ENCODE measurements around the gene SF3B2.

Gene SF3B2

DNA sequence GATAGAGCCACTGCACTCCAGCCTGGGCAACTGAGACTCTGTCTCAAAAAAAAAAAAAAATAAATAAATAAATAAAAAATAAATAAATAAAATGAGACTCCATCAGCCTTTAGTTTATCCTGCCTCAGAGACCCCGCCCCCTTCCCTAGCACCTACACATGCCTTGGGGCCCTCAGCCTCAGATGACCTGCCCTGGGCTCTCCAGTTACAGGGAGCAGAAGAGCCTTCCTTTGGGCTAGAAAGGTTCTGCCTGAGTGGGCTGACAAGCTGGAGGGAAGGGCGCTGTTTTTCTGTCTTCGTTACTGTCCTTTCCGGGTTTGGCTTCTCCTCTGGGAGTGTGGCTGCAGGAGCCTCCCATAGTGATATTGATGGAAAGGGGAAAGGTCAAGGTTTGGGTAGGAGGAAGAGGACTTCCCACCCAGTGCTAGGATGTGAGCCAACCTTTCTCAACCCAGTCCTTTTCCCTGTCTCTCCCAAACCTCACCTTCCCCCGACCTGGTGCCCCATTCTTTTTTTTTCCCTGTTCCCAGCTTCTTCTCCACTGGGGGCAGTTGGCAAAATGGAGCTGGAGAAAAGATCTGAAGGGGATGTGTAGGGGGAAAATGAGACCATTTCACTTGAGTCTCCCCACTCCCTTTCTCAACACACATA lies 1.5 kb upstream of the SF3B2 start:
- no peak for FAIRE-seq

DNA sequence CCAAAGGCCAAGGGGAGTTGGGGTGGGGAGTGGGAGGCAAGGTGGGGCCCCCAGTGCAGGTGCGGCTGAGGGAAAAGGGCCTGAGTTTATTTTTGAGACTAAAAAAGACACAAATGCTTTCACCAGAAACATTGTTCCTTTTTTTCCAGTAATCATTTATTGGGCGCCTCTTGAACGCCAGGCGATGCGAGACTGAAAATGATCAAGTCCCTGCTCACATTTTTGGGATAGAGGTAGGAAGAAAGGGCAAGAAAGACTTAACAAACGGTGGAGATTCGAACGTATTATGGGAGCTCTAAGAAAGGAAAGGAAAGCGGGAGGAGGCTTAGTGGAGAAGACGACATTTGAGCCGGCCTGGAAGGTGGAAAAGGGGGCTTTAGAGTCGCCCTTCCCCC lies 796 bp upstream of the SF3B2 start:
- no peak for FAIRE-seq

GRCh38 chr11:66052664-66052982 lies 459 bp downstream of the SF3B2 start:
- no peak for FAIRE-seq

DNA sequence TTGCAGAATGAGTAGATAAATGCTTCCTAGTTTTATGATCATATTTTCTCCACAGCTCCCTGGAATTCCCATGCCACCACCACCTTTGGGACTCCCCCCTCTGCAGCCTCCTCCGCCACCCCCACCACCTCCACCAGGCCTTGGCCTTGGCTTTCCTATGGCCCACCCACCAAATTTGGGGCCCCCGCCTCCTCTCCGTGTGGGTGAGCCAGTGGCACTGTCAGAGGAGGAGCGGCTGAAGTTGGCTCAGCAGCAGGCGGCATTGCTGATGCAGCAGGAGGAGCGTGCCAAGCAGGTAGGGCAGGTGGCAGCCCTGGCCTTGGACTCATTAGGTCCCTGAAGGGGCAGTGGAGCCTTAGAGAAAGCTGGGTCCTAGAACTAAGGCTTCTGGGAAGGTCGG lies 2.9 kb downstream of the SF3B2 start:
- FAIRE-seq: no peak

DNA sequence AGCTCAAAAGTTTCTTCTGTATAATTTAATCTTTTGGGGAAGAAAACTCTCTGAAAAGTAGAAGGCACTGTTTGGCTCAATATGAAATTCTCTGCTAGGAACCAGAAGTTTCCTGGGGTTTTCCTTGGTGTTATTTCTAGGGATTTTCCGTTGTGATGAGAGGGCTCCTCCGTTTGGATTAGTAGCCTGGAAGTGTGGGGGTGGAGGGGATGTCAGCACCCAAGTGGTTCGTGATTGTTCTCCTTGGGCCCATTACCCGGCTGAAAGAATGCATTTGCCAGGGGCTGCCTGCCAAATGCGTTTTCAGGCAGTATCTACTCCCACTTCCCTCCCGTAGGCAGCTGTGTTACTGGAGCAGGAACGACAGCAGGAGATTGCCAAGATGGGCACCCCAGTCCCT lies 4.3 kb downstream of the SF3B2 start:
- no peak for FAIRE-seq

DNA sequence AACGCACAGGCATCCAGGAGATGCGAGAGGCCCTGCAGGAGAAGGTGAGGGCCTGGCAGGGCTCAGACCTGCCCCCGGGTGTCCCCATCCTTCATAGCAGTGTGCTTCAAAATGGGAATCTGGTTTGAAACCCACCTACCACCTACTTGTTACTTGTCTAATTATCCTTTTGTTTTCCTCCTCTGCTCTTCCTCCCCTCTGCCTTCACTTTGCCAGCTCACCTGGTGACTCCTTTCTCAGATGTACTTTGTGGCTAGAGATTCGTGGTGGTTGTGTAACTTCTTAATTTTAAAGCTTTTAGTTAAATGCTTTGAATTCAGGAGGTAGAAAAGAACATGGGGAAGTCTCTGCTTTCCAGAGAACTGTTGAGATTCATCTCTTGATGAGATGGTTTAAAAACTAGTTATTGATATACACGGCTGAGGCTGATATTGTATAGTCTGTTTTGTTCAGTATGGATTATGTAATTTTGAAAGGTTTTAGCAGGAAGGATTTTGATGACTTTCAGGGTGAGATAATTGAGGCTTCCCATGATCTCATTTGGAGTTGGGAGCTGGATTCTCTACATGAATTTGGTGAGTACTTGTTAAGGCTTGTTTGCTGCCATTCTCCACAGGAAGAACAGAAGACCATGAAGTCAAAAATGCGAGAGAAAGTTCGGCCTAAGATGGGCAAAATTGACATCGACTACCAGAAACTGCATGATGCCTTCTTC lies 8.0 kb downstream of the SF3B2 start:
- no peak for FAIRE-seq

GRCh38 chr11:66061268-66061667 lies 9.1 kb downstream of the SF3B2 start:
- no peak for FAIRE-seq

DNA sequence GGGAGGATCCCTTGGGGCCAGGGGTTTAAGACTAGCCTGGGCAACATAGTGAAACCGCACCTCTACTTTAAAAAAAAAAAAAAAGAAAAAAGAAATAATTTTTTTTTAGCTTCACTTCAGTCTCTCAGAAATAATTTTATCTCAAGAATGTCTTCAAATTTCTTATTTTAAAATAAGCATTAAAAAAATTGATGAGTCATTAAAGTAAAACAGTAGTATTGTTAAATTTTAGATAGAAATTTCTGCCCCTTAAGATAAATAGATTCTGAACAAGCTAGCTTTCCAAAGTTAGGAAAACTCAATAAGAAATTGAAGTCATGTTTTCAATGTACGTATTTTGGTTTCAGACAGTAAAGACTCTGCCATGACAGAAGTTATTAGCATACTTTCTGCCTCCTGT lies 10.2 kb downstream of the SF3B2 start:
- no peak for FAIRE-seq

DNA sequence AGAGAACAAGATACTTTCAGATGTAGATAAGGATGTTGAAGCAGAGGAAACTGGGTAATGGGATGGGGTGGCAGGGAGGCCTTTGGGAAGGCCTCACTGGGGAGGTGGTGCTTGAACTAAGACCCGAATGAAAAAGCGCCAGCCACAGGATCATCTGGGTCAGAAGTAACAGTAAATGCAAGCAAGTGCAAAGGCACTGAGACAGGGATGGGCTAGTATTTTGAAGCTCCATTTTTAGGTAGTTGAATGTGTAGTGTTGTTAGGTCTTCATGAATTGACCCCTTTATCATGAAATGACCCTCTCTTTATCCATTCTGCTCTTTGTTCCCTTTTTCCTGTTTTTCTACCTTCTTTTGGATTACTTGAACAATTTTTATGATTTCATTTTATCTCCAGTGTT lies 11.7 kb downstream of the SF3B2 start:
- no peak for FAIRE-seq

GRCh38 chr11:66064571-66064970 lies 12.4 kb downstream of the SF3B2 start:
- FAIRE-seq: no peak

- FAIRE-seq: no peak
Observed at GRCh38 chr11:66066751-66067150, 14.6 kb downstream of the SF3B2 start.

DNA sequence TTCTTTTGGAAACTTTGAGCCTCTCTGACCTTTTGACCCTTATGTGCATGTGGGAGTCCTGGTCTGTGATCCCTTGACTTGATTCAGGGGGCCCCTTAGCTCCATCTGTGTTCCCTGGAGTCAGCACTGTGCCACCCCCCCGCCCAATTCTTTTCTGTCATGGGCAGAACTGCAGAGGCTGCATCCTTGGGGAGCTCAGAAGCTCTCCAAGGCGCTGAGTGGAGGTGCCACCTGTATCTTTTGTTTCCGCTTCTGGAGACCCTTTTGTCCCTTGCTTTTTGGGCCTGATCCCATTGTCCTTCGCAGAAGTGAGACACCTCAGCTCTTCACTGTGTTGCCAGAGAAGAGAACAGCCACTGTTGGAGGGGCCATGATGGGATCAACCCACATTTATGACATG lies 15.5 kb downstream of the SF3B2 start:
- FAIRE-seq: no peak

- no peak for FAIRE-seq
Observed at GRCh38 chr11:66068154-66068821, 16.1 kb downstream of the SF3B2 start.

GRCh38 chr11:66068923-66069714 lies 17.0 kb downstream of the SF3B2 start:
- no peak for FAIRE-seq

DNA sequence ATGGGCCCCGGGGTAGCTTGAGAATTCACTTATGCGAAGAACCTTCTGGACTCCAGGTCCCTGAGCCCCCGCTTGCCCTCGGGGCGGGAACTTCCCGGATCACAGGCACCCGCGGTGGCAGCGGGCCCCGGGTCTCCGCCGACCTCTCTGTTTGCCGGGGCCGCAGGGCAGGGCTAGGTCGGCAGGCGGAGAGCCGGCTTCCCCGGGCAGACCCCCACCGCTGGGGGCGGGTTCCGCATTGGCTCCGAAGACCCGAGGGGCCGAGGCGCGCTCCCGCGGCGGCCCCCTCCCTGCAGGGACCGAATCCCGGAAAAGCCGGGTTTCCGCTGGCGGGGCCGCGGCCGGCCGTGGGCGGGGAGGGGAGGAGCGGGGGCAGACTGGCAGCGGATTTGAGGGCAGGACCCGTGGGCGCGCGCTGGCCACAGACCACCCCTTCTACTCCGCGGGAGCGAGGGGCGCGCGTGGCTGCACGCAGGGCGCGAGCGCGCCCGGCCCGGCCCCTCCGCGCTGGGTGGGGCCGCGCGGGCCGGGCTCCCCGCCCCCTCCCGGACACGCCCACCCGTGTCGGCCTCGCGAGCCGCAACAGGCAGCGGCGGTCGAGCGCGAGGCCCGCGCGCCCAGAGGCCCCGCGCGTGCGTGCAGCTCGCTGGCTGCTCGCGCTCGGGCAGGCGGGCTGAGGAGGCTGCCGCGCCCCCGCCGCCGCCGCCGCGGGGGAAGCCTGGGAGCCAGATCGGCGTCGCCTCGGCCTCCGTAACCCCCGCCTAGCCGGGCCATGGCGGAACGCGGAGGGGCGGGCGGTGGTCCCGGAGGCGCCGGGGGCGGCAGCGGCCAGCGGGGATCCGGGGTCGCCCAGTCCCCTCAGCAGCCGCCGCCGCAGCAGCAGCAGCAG lies 17.8 kb downstream of the SF3B2 start, which contains the start of gene PACS1:
Gene PACS1 (plus strand): TSS at position 558 of the 889 bp plus-strand sequence. CDS start 215 bp downstream, at position 773.
- FAIRE-seq: no peak

- FAIRE-seq: no peak
Observed at GRCh38 chr11:66070604-66071380, 18.6 kb downstream of the SF3B2 start.

GRCh38 chr11:66071381-66071801 lies 19.2 kb downstream of the SF3B2 start:
- FAIRE-seq: no peak

- FAIRE-seq: no peak
Observed at GRCh38 chr11:66072081-66072480, 19.9 kb downstream of the SF3B2 start.

DNA sequence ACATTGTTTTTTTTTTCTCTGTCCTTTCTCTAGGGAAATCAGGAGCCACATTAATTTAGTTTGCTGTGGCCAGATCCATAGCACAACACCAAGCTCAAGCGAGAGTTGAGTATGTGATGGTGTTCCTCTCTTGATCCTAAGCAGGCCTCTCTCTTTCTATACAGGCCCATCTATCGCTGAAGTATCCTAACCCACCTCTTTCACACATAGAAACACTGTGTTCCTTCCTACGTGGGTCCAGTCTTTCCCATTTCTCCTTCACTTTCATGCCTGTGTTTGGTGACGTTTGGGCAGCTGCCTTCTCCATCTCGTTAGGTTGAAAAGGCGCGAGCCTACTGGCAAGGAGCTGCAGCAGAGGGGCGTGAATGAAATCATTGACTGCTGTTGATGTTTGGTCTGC lies 20.4 kb downstream of the SF3B2 start:
- no peak for FAIRE-seq

- no peak for FAIRE-seq
Observed at GRCh38 chr11:66073669-66074068, 21.5 kb downstream of the SF3B2 start.

- no peak for FAIRE-seq
Observed at GRCh38 chr11:66075273-66075672, 23.1 kb downstream of the SF3B2 start.

GRCh38 chr11:66076561-66076960 lies 24.4 kb downstream of the SF3B2 start:
- no peak for FAIRE-seq

Measured in islet of Langerhans (tissue), 1 donor.